ENCODE data around the gene MYO18B. TPM values are rescaled to one million over a fixed set of nuclear protein-coding genes. Genes with fewer than 3 reads are reported as not detected.

MYO18B gene
- total and polyA plus RNA-seq, 2 of the 8 experiments (the other 6 are each of a cell fraction or from before 2014, with no cell fraction given) = 0.62 to 0.78 TPM

DNA sequence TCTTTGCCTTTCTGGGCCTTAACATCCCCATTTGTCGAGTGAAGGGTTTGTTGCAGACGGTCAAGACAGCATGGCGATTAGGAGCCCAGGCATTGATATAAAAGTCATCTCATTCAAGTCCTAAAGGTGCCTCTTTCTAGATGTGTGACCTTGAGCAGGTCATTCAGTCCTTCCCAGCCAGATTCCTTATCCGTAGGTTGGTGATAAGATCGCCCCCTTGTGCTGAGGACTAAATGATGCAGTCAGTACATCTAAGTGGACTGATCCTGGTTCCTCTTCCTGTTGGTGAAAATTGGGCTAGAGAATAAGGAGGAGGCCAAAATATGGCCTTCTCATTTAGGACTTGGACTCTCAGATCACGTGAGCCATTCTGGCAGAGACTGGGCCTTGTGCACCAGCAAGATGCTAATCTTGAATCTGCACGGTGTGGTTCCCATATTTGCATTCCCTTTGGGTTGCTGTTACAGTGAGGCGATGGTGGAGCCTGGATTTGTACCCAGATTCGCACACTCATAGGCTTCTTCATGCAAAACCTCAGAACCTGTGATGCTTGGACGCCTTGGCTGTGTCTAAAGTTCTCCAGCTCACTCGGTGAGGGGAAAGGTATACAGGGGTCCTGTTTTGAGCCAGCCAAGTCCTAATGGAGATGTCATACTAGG lies 156.8 kb downstream of the MYO18B start:
- Histone ChIP-seq H3K4ac (replicated peaks; ENCODE audit: insufficient read length, low read depth, low read length) (no peak overlapping the region), H3K27ac (ENCODE audit: low read depth, low read length) (no peak overlapping the region), H2AK5ac (ENCODE audit: low read depth, low read length) (no peak overlapping the region), H4K8ac (ENCODE audit: extremely low read depth, insufficient read depth, low read length) (no peak overlapping the region), H2BK5ac (ENCODE audit: low read depth, low read length) (no peak overlapping the region), H4K5ac (ENCODE audit: insufficient read length, low read depth, low read length) (no peak overlapping the region), H3K4me2 (ENCODE audit: insufficient read depth in 1 of 2, low read depth in 2 of 2, low read length in 2 of 2) (no peak overlapping the region), H3K23me2 (ENCODE audit: low read depth, low read length) (peaks cover under 1% of the 10 kb centered on the region; the same call in 1 of the 2 replicates), H2BK120ac (replicated peaks; ENCODE audit: low read depth, low read length) (no peak overlapping the region), H2BK12ac (ENCODE audit: low read depth, low read length) (0 out of 2 replicates have a peak overlapping the region, but pooled peaks have one; percentile 60), H3K23ac (ENCODE audit: insufficient read length) (no peak overlapping the region), H4K20me1 (replicated peaks in 1 of 2; ENCODE audit: control insufficient read depth in 1 of 2, insufficient read depth in 2 of 2, low read length in 2 of 2) (no peaks in the 10 kb centered on the region), H2BK20ac (ENCODE audit: low read length) (no peak overlapping the region), H3K9me3 (ENCODE audit: insufficient read depth in 2 of 2, low read depth in 1 of 2, low read length in 1 of 2) (no peaks in the 10 kb centered on the region), H3K27me3 (replicated peaks in 1 of 4; ENCODE audit: control insufficient read depth in 3 of 4, extremely low read depth in 1 of 4, insufficient read depth in 3 of 4, low read length in 3 of 4) (no peaks in the 10 kb centered on the region), H3K4me1 (replicated peaks in 1 of 4; ENCODE audit: control insufficient read depth in 3 of 4, insufficient read depth in 4 of 4, low read length in 3 of 4) (0 out of 7 replicates have a peak, but pooled peaks cover 0 to 4% (median 0%) of the 10 kb centered on the region in 4 experiments), H3K36me3 (ENCODE audit: control insufficient read depth in 2 of 4, insufficient read depth in 4 of 4, low read length in 3 of 4) (no peaks in the 10 kb centered on the region), H3K9ac (replicated peaks in 1 of 4; ENCODE audit: extremely low read depth in 1 of 4, low read depth in 3 of 4, low read length in 3 of 4) (no peak overlapping the region), H2BK15ac (ENCODE audit: low read length) (no peak overlapping the region), H3K56ac (replicated peaks; ENCODE audit: insufficient read length, low read depth, low read length) (no peak overlapping the region), H3K79me1 (ENCODE audit: low read depth, low read length) (no peaks in the 10 kb centered on the region), H4K91ac (replicated peaks; ENCODE audit: insufficient read length, low read length) (no peak overlapping the region), H3K18ac (ENCODE audit: extremely low read depth, low read length) (no peak overlapping the region), H3K14ac (ENCODE audit: insufficient read length) (no peak overlapping the region), H3K4me3 (ENCODE audit: extremely low read depth in 1 of 4, insufficient read depth in 2 of 4, low read depth in 3 of 4, low read length in 4 of 4) (no peak overlapping the region), H3K79me2 (ENCODE audit: control insufficient read depth in 1 of 2, insufficient read depth in 2 of 2, low read length in 2 of 2) (no peaks in the 10 kb centered on the region), H2AFZ (ENCODE audit: low read length) (no peak overlapping the region)
- TF ChIP-seq CBX8 (IDR thresholded peaks at IDR 0.05; ENCODE audit: borderline replicate concordance, low read depth, low read length) (no peak), TAF1 (IDR thresholded peaks at IDR 0.05; ENCODE audit: low read depth, low read length) (no peak), KDM5A (IDR thresholded peaks at IDR 0.05; ENCODE audit: low read length) (no peak), HDAC6 (IDR thresholded peaks at IDR 0.05; ENCODE audit: low read depth, low read length) (no peak), SP4 (IDR thresholded peaks at IDR 0.05; ENCODE audit: low read length) (no peak), ASH2L (IDR thresholded peaks at IDR 0.05; ENCODE audit: low read length) (no peak), BACH1 (IDR thresholded peaks at IDR 0.05; ENCODE audit: low read length) (no peak), RAD21 (IDR thresholded peaks at IDR 0.05 in 1 of 2, conservative IDR thresholded peaks at IDR 0.05 in 1 of 2; ENCODE audit: low read depth in 2 of 2, low read length in 2 of 2) (peak; percentile 51 to 66)
- TF ChIP-seq, protein P1, sequence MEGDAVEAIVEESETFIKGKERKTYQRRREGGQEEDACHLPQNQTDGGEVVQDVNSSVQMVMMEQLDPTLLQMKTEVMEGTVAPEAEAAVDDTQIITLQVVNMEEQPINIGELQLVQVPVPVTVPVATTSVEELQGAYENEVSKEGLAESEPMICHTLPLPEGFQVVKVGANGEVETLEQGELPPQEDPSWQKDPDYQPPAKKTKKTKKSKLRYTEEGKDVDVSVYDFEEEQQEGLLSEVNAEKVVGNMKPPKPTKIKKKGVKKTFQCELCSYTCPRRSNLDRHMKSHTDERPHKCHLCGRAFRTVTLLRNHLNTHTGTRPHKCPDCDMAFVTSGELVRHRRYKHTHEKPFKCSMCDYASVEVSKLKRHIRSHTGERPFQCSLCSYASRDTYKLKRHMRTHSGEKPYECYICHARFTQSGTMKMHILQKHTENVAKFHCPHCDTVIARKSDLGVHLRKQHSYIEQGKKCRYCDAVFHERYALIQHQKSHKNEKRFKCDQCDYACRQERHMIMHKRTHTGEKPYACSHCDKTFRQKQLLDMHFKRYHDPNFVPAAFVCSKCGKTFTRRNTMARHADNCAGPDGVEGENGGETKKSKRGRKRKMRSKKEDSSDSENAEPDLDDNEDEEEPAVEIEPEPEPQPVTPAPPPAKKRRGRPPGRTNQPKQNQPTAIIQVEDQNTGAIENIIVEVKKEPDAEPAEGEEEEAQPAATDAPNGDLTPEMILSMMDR (IDR thresholded peaks at IDR 0.05; ENCODE audit: control extremely low read depth in 1 of 3, insufficient read depth in 1 of 3, low read depth in 1 of 3, low read length in 3 of 3) = peak; percentile 17 to 76 (median 67)
- DNase-seq (ENCODE audit: low read depth in 1 of 2, low spot score in 2 of 2) (peak; percentile 17 to 54), FAIRE-seq (peak; percentile 72)
- WGBS, 2 experiments (ENCODE audit: extremely low coverage in 1 of 2, insufficient coverage in 1 of 2, insufficient read length in 1 of 2, insufficient replicate concordance in 2 of 2, low coverage in 1 of 2, low lambda C conversion rate in 2 of 2, missing lambda C conversion rate in 1 of 2) = 61% methylated on average over 11 of the region's 11 CpGs; no CpG with 5 or more reads in 1 of the 2 experiments
- CTCF ChIA-PET (ENCODE audit: partially characterized antibody) = interaction anchor here (0.6 to 1.2 kb wide), 9 partner anchors 14 to 449 kb away, joined by 3 to 6 read pairs (median 3); no protein-coding TSS in a partner anchor
- POLR2A ChIA-PET (ENCODE audit: partially characterized antibody) = no interaction called here
